ENCODE results near the gene RASL10A.

- TF ChIP-seq EZH2 (IDR thresholded peaks at IDR 0.05; ENCODE audit: insufficient read depth, poor library complexity, severe bottlenecking), result no peak
- no peak for TF ChIP-seq EZH2phosphoT487 (IDR thresholded peaks at IDR 0.05; ENCODE audit: insufficient read depth, low read depth)
Measured at GRCh38 chr22:29340566-29340965, 25.1 kb upstream of the RASL10A start.

Measured in GM23248 (cell line).